GM19324 (cell line): Measurements from ENCODE around the gene ARMC7.

Experiments used
- ATAC-seq: cut with Tn5 transposase; IDR thresholded peaks from one replicate; pipeline ENCODE4 v1.9.1; 2021; ENCODE audit warnings: mild to moderate bottlenecking, moderate library complexity; ENCODE audit not compliant: unreplicated experiment, low FRiP score

Gene ARMC7

GRCh38 chr17:75098861-75099260, 10.9 kb upstream of the ARMC7 start:
- no peak for ATAC-seq

GRCh38 chr17:75099881-75100595, 9.7 kb upstream of the ARMC7 start:
- ATAC-seq: no peak

- ATAC-seq: no peak
Measured at GRCh38 chr17:75102385-75102821, 7.4 kb upstream of the ARMC7 start.

- ATAC-seq: no peak
Measured at GRCh38 chr17:75103601-75104554, 5.9 kb upstream of the ARMC7 start.

GRCh38 chr17:75105126-75106080, 4.4 kb upstream of the ARMC7 start:
- no peak for ATAC-seq

GRCh38 chr17:75108193-75108592, 1.6 kb upstream of the ARMC7 start:
- no peak for ATAC-seq

DNA sequence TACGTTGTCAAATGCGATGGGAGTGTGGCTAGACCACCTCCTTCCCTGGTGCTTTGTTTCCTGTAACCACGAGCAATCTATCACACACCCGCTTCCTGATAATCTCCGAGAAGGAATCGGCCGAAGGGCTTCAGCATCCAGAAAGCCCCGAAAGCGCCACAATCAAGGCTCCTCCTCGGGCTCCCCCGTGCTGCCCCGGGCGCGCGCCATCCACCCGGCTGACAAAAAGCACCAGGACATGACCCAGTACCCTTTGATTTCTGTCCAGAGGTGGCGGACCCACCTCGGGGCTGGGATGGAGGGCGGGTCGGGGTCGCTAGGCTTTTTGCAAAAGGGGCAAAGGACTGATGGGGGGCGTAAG, 743 bp upstream of the ARMC7 start:
- no peak for ATAC-seq

- no peak for ATAC-seq
Measured at GRCh38 chr17:75110234-75110937, 617 bp downstream of the ARMC7 start.

DNA sequence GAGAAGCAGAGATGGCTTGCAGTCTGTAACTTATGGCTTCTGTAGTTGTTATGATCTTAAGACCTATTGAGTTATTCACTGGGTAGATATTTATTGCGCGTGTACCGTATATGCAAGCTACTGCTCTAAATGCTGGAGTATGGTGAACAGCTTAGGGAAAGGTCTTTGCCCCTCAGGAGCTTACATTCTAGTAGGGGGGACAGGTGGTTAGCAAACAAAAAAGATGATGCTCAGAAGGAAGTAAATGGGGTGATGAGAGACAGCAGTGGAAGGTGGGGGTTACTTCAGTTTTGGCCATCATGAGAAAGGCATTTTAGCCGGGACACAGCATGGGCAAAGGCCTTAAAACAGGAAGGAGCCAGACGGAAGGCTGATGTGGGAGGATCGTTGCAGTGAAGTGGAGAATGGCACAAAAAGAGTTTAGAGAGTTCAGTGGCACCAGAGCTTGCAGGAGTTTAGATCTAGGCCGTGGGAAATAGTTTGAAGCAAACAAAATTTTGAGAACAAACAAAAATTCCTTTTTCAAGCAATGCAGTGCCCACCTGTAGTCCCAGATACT, 2.1 kb downstream of the ARMC7 start:
- no peak for ATAC-seq

GRCh38 chr17:75113798-75114551, 4.2 kb downstream of the ARMC7 start:
- no peak for ATAC-seq

DNA sequence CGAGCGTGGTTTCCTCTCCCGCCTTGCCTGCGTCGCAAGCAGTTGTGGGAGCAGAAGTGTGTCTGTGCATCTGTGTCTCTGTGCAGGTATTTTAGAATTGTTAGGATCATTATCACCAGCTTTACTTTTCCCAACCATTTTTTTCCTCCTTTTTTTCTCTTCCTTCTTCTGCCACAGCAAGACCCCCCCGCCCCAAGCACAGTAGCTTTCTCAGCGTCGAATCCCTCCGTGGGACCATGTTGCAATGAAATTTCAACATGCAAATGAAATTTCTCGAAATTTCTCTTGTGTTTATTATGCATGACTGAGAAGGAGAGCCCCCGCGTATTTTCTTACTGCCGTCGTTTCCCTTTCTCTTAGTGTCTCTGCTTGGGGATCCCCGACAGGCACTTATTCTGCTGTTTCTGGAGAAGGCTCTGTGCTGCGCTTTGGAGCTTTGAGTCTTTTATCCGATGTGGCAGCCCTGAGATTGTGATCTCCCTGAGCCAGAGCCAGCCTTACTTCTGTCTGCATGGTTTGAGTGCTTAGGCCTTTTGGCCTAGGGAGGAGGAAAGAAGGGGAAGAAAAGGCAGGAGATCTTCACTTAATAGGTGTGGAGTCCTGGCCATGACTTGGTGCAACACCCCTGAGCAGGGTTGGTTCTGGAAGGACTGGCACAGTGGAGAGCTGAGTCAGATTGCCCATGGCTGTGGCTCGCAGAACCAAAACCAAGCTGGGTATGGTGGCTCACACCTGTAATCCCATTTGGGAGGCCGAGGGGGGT, 5.0 kb downstream of the ARMC7 start:
- no peak for ATAC-seq

DNA sequence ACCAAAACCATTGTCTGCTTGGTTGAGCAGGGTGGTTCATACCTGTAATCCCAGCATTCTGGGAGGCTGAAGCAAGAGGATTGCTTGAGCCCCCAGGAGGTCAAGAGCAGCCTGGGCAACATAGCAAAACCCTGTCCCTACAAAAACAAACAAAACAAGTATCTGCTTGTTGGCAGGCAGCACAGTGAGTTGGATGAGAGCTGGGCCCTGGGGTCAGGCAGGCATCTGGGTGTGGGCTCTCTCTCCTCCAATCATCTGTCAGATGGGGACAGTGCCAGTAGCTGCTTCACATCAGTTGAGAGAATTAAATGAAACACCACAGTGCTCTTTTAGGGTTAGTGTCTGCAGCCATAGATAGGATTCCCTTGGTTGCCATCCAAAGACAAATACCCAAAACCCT, 5.8 kb downstream of the ARMC7 start:
- no peak for ATAC-seq

GRCh38 chr17:75116737-75117136, 7.0 kb downstream of the ARMC7 start:
- no peak for ATAC-seq

- no peak for ATAC-seq
Measured at GRCh38 chr17:75118307-75118706, 8.5 kb downstream of the ARMC7 start.

GRCh38 chr17:75124041-75124818, 14.5 kb downstream of the ARMC7 start:
- no peak for ATAC-seq

- no peak for ATAC-seq
Measured at GRCh38 chr17:75124819-75125162, 15.0 kb downstream of the ARMC7 start.

GRCh38 chr17:75125984-75126383, 16.2 kb downstream of the ARMC7 start:
- ATAC-seq: no peak

- no peak for ATAC-seq
Measured at GRCh38 chr17:75126954-75127353, 17.2 kb downstream of the ARMC7 start.
